GM23248 (cell line): Measurements from ENCODE around the gene PIK3R1.

ENCODE experiments used
- EZH2 ChIP-seq: fragments of 200-600 bp; sonication (generic); IDR thresholded peaks from 2 replicates; pipeline ENCODE4 v1.6.1; 2018; ENCODE audit warnings: antibody characterized with exemption, mild to moderate bottlenecking; ENCODE audit not compliant: insufficient read depth, poor library complexity, severe bottlenecking
- EZH2phosphoT487 ChIP-seq: fragments of 200-600 bp; sonication (generic); IDR thresholded peaks from 2 replicates; pipeline ENCODE4 v1.6.1; 2018; ENCODE audit warnings: antibody characterized with exemption, moderate library complexity, mild to moderate bottlenecking, low read depth; ENCODE audit not compliant: insufficient read depth

GRCh38 chr5:68292316-68292715 lies 76.8 kb downstream of the PIK3R1 start:
- no peak for TF ChIP-seq EZH2phosphoT487
- no peak for TF ChIP-seq EZH2
